Stimulated activated CD4-positive, alpha-beta T cell treated with anti-CD3 and anti-CD28 coated beads, Interleukin-4, amount 100 ng/mL, for 1 hour (primary cell): ENCODE data around the gene SAGE1.
A peak's percentile ranks its signal among the peaks of the same experiment; 100 is the strongest.
"Not testable (repeated sequence)": the region's sequence is repeated elsewhere in the genome, so short reads cannot be mapped to it uniquely, and the experiment has no call there.

Experiments used
- DNase-seq: peaks from one replicate; pipeline ENCODE4 v3.0.0-alpha.2; 2020

The SAGE1 gene

GRCh38 chrX:135893294-135893817 lies at the start of gene SAGE1, which contains the start of gene CT45A10:
Gene SAGE1 (plus strand): TSS chrX:135893716. CDS start chrX:135896243, 2,527 bp downstream.
Gene CT45A10 (minus strand): TSS chrX:135893444. CDS start chrX:135885344, 8,100 bp downstream.
- no peak for DNase-seq

- DNase-seq, result not testable (repeated sequence)
Measured at GRCh38 chrX:135854438-135854837, 39.1 kb upstream of the SAGE1 start, which contains the start of gene CT45A8. Gene CT45A8 (minus strand): TSS chrX:135854538. CDS start chrX:135850783, 3,755 bp downstream.

- DNase-seq, result not testable (repeated sequence)
Measured at GRCh38 chrX:135871712-135872111, 21.8 kb upstream of the SAGE1 start, which contains the start of gene CT45A9. Gene CT45A9 (minus strand): TSS chrX:135871812. CDS start chrX:135868061, 3,751 bp downstream.

GRCh38 chrX:135882741-135883140 lies 10.8 kb upstream of the SAGE1 start:
- DNase-seq, result not testable (repeated sequence)

- not testable (repeated sequence) for DNase-seq
Measured at GRCh38 chrX:135888230-135888629, 5.3 kb upstream of the SAGE1 start.

- peak; percentile 5 for DNase-seq
Measured at GRCh38 chrX:135888976-135889375, 4.5 kb upstream of the SAGE1 start.

- no peak for DNase-seq
Measured at GRCh38 chrX:135890087-135890585, 3.4 kb upstream of the SAGE1 start.

GRCh38 chrX:135892781-135893180 lies 735 bp upstream of the SAGE1 start:
- no peak for DNase-seq

- DNase-seq, result no peak
Measured at GRCh38 chrX:135910251-135910650, 16.7 kb downstream of the SAGE1 start.

GRCh38 chrX:135914404-135914803 lies 20.9 kb downstream of the SAGE1 start:
- DNase-seq, result no peak

GRCh38 chrX:135920516-135920915 lies 27.0 kb downstream of the SAGE1 start:
- not testable (repeated sequence) for DNase-seq

GRCh38 chrX:135923353-135923752 lies 29.8 kb downstream of the SAGE1 start:
- no peak for DNase-seq

- DNase-seq, result no peak
Measured at GRCh38 chrX:135927897-135928296, 34.4 kb downstream of the SAGE1 start.

GRCh38 chrX:135931644-135932487 lies 38.4 kb downstream of the SAGE1 start:
- DNase-seq, result peak; percentile 35

GRCh38 chrX:135944486-135944885 lies 51.0 kb downstream of the SAGE1 start:
- no peak for DNase-seq

- DNase-seq, result no peak
Measured at GRCh38 chrX:135951291-135951690, 57.8 kb downstream of the SAGE1 start.
